Putamen (tissue), 1 donor: ENCODE measurements around the gene FAM72D.
A peak's percentile ranks its signal among the peaks of the same experiment; 100 is the strongest.
"Not testable (repeated sequence)": the region's sequence is repeated elsewhere in the genome, so short reads cannot be mapped to it uniquely, and the experiment has no call there.

ENCODE experiments used
- DNase-seq: peaks from one replicate; pipeline ENCODE4 v3.0.0-alpha.2; 2016; ENCODE audit warnings: low spot score

FAM72D gene

DNA sequence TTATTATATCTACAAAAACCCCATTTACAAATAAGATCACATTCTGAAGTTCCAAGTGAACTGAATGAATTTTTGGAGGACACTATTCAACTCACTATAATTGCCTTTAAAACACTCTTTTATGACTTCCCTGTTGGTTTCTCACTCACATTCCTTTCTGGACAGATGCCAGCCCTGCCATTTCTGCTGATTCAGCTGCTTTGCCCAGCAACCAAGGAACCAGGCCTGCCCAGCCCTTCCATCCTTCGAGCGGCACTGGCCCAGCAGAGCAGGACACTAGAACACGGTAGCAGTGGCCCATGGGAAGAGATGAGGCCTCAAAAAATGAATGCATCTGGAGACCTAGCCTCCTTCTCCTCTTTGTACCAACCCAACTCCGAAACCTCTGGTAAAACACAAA is 50.5 kb downstream of the FAM72D start:
- not testable (repeated sequence) for DNase-seq

DNA sequence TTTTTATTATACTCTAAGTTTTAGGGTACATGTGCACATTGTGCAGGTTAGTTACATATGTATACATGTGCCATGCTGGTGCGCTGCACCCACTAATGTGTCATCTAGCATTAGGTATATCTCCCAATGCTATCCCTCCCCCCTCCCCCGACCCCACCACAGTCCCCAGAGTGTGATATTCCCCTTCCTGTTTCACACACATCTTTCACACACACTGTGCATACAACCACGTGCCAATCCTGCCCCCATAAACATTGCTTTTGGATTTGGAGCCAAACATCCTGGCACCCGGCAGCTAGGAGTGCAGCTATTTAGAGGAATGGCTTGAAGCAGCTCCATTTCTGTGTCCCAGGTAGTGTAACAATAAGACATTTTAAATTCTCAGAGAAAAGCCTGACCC is 51.4 kb downstream of the FAM72D start:
- DNase-seq = not testable (repeated sequence)

DNA sequence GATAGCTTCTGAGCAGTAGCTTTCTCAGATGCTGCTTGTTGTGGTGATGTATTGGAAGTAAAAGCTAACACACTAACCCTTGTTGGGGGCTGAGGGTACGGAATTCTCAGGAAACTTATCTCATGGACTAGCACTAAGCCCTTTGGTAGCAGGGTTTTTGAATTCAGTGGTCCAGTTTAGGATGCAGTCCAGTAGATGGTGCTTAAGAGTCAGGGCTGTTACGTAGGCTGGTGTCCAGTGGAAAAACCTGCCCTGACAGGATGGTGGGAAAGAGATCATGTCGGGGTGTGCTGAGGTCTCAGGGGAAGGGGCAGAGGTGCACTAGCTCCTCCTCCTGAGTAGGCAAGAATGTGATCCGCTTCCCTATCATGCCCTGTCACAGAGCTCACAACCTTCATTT is 59.6 kb downstream of the FAM72D start:
- not testable (repeated sequence) for DNase-seq

DNA sequence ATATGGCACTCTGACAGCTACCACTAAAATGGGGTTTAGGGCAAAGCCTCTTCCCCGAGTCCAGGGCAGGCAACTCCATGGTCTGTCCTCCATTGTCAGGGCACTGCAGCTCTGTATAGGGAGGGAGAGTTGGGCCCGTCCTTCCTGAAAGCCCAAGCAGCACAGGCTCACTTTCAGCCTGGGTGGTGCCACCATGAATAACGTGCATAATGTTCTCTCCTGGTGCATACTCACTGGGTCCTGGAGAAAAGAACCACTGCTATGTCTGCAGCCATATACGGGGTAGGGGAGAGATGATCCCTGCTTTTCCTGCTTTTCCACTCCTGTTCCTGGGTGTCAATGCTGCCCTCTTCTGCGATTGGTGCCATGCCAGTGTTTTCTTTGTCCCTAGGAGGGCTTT is 60.1 kb downstream of the FAM72D start:
- not testable (repeated sequence) for DNase-seq

DNA sequence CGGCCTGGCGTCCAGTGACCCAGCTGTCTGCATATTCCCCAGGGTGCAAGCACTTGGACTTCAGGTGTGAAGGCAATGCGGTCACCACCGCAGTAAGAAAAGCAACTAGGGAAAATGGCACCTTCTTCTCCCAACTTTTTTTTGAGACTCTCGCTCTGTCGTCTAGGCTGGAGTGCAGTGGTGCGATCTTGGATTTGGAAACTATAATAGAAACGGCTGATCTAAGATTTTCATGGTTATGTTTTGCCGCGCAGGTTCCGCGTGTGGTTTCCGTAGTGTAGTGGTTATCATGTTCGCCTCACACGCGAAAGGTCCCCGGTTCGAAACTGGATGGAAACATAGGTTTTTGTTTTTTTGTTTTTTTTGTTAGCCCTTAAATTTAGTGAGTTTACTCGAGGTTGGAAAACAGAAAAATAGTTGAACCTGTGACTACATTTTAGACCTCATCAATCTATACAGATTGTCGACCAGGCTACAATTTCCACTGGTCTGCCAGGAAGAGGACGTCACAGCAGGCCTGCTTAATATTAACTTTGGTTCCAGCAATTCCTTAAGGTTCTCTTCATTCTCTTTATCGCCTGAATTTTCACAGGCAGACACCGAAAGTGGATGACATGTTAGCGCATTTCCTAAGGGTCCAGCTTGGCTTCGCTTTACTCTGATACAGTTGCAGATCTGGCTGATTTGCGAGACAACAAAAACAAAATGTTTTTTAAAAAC is 61.3 kb downstream of the FAM72D start:
- peak; percentile 12 for DNase-seq

DNA sequence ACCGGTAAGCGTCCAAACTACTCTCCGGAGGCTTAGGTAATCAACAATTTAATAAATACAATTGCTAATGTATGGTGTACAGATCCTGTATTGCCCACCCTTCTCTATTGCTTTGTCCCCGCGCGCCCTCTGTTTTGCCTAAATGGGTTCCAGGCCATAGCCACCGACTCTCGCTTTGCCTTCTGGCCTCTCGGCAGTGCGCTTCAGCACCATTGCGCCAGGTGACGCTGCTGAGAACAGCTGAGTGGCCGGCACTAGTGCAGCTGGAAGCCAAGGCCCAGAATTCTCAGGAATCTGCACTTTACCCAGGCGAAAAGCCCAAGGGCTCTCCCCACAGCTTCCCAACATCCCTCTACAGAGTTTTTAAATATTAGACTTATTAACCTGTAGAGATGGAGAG is 61.9 kb downstream of the FAM72D start:
- not testable (repeated sequence) for DNase-seq

DNA sequence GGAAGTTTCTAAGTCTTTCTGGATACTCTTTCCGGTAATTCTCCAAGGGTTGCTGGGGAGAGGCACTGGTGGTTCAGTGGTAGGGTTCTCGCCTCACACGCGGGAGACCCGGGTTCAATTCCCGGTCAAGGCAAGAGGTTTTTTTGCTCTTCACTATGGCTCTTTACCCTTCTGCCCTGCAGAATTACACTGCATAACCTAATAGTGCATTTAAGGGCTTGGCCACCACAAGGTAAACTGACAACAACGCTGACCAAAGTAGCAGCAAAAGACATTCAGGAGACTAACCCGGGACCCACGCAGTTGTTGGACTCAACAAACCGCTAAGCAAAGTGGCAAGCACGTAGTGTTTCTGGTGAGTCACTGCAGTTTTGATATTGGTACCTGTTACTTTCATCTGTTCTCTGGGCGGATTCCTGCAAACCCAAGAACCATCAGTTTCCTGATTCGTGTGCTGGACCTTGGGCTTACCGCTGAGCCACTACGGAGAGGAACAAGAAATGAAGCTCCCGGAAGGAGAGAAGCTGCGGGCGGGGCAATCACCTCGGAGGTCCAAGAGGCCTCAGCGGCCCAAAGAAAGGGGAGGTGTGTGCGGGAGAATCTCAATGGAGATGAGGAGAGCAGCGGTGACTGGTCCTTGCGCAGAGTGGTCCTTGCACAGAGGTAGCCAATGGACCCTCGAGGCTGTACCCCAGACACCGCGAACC is 65.4 kb downstream of the FAM72D start:
- DNase-seq = not testable (repeated sequence)
